Liver (tissue), 9 donors: ENCODE results near the gene TBC1D16. TPM values are rescaled to one million over a fixed set of nuclear protein-coding genes. Genes with fewer than 3 reads are reported as not detected.

Experiments
- DNase-seq: peaks from one replicate; pipeline ENCODE4 v3.0.0-alpha.2; 2017; ENCODE audit warnings: low spot score
- H3K27ac ChIP-seq, 2 donors: one replicate each; pipeline ENCODE4 v1.7.0; 2013; ENCODE audit warnings: inconsistent platforms in 2 of 2, low read length in 2 of 2, control low read depth in 1 of 2, low read depth in 1 of 2, mild to moderate bottlenecking in 1 of 2
- H3K27me3 ChIP-seq, 4 donors: one replicate each; pipeline versions ENCODE4 v1.6.1 to v1.7.0; 2013; ENCODE audit warnings: low read length in 3 of 4, inconsistent platforms in 1 of 4, mild to moderate bottlenecking in 1 of 4, moderate library complexity in 1 of 4; ENCODE audit not compliant: control insufficient read depth in 4 of 4, insufficient read depth in 4 of 4
- H3K36me3 ChIP-seq, 4 donors: one replicate each; pipeline versions ENCODE4 v1.6.1 to v1.7.0; 2013; ENCODE audit warnings: low read length in 3 of 4, mild to moderate bottlenecking in 3 of 4, low read depth in 1 of 4, moderate library complexity in 1 of 4; ENCODE audit not compliant: control insufficient read depth in 4 of 4, insufficient read depth in 3 of 4
- H3K4me1 ChIP-seq, 4 donors: one replicate each; pipeline versions ENCODE4 v1.6.1 to v1.7.0; 2013; ENCODE audit warnings: low read length in 3 of 4, mild to moderate bottlenecking in 3 of 4, moderate library complexity in 1 of 4; ENCODE audit not compliant: control insufficient read depth in 4 of 4, insufficient read depth in 4 of 4
- H3K4me3 ChIP-seq, 3 donors: one replicate each; pipeline versions ENCODE4 v1.6.1 to v1.7.0; 2013; ENCODE audit warnings: low read length in 3 of 3, control low read depth in 1 of 3, low read depth in 1 of 3, mild to moderate bottlenecking in 1 of 3
- H3K9ac ChIP-seq, 2 donors: one replicate each; pipeline ENCODE4 v1.7.0; 2013; ENCODE audit warnings: low read length in 2 of 2, mild to moderate bottlenecking in 2 of 2, moderate library complexity in 2 of 2, control low read depth in 1 of 2, low read depth in 1 of 2
- H3K9me3 ChIP-seq, 4 donors: one replicate each; pipeline versions ENCODE4 v1.6.1 to v1.7.0; 2013; ENCODE audit warnings: low read length in 3 of 4; ENCODE audit not compliant: control insufficient read depth in 4 of 4
- ATF3 ChIP-seq: IDR thresholded peaks from 2 replicates; pipeline ENCODE4 v1.6.1; 2016; ENCODE audit warnings: antibody characterized with exemption
- CTCF ChIP-seq: fragments of 150-350 bp; IDR thresholded peaks from 2 replicates; pipeline ENCODE4 v1.5.1; 2017; ENCODE audit warnings: improper control_type of control experiment, low read depth, low read length; ENCODE audit not compliant: missing input control
- EGR1 ChIP-seq, 2 donors: IDR thresholded peaks; 2 replicates each; pipeline ENCODE4 v1.6.1; 2016 to 2018; ENCODE audit warnings: antibody characterized with exemption in 2 of 2, low read depth in 2 of 2
- FOXA1 ChIP-seq: IDR thresholded peaks from 2 replicates; pipeline ENCODE4 v1.6.1; 2016; ENCODE audit warnings: antibody characterized with exemption
- FOXA2 ChIP-seq: IDR thresholded peaks from 2 replicates; pipeline ENCODE4 v1.6.1; 2016; ENCODE audit warnings: antibody characterized with exemption
- GABPA ChIP-seq, 2 donors: IDR thresholded peaks in 1 of 2; conservative IDR thresholded peaks in 1 of 2; 2 replicates each; pipeline ENCODE4 v1.6.1; 2016; ENCODE audit warnings: antibody characterized with exemption in 2 of 2, mild to moderate bottlenecking in 1 of 2, moderate library complexity in 1 of 2
- HNF4A ChIP-seq, 2 donors: conservative IDR thresholded peaks; 2 replicates each; pipeline ENCODE4 v1.6.1; 2016; ENCODE audit warnings: antibody characterized with exemption in 2 of 2, mild to moderate bottlenecking in 2 of 2
- HNF4G ChIP-seq: IDR thresholded peaks from 2 replicates; pipeline ENCODE4 v1.6.1; 2016; ENCODE audit warnings: antibody characterized with exemption
- JUND ChIP-seq, 2 donors: IDR thresholded peaks; 2 replicates each; pipeline ENCODE4 v1.6.1; 2016; ENCODE audit warnings: antibody characterized with exemption in 2 of 2
- NR2F2 ChIP-seq: IDR thresholded peaks from 2 replicates; pipeline ENCODE4 v1.6.1; 2016; ENCODE audit warnings: antibody characterized with exemption
- RAD21 ChIP-seq, 2 donors: IDR thresholded peaks; 2 replicates each; pipeline ENCODE4 v1.6.1; 2016; ENCODE audit warnings: antibody characterized with exemption in 2 of 2, mild to moderate bottlenecking in 2 of 2
- REST ChIP-seq: IDR thresholded peaks from 2 replicates; pipeline ENCODE4 v1.6.1; 2016; ENCODE audit warnings: antibody characterized with exemption, mild to moderate bottlenecking
- SP1 ChIP-seq: IDR thresholded peaks from 2 replicates; pipeline ENCODE4 v1.6.1; 2018; ENCODE audit warnings: antibody characterized with exemption, mild to moderate bottlenecking
- TAF1 ChIP-seq: conservative IDR thresholded peaks from 2 replicates; pipeline ENCODE4 v1.6.1; 2016; ENCODE audit warnings: antibody characterized with exemption, mild to moderate bottlenecking
- YY1 ChIP-seq: IDR thresholded peaks from 2 replicates; pipeline ENCODE4 v1.6.1; 2016; ENCODE audit warnings: antibody characterized with exemption, mild to moderate bottlenecking
- ZBTB33 ChIP-seq: IDR thresholded peaks from 2 replicates; pipeline ENCODE4 v1.6.1; 2016; ENCODE audit warnings: antibody characterized with exemption
- WGBS: extraction: QIAGEN DNeasy Blood & Tissue Kit; methylation state at CpG from one replicate; pipeline ENCODE4 v1.1.7; 2013; 5-methylcytosine and 5-hydroxymethylcytosine counted together
- polyA plus RNA-seq, 2 donors: library from polyadenylated mRNA; stranded (reverse) in 1 of 2; unstranded in 1 of 2; fragments of 200-250 nt in 1 of 2; fragments of >200 nt in 1 of 2; fragmentation: Nextera tagmentation in 1 of 2; extraction: Ambion mirVana in 1 of 2; gene quantifications; one replicate each; pipeline versions ENCODE4 v1.2.1 to v1.2.3, GENCODE V29; 2013 to 2015
- total RNA-seq, 2 donors: library from RNA; depleted of rRNA; stranded (reverse); fragments of >200 nt; gene quantifications; one replicate each; pipeline ENCODE4 v1.2.3, GENCODE V29; 2014
- donor health status: healthy.
- donor health status: healthy.
- donor health status: healthy.
- donor health status: healthy.
- donor health status: healthy.

Gene TBC1D16
- total and polyA plus RNA-seq, 4 donors = 3.4 to 29.5 (median 4.7) TPM

GRCh38 chr17:79929257-79930061, 106.2 kb downstream of the TBC1D16 start (continued):
- TF ChIP-seq TAF1 = no peak
- TF ChIP-seq GABPA (IDR thresholded peaks at IDR 0.05 in 1 of 2, conservative IDR thresholded peaks at IDR 0.05 in 1 of 2) = no peak
- TF ChIP-seq REST = no peak

GRCh38 chr17:79928502-79929256, 107.0 kb downstream of the TBC1D16 start:
- no peak for DNase-seq
- WGBS = 91% methylated on average over 16 of the region's 16 CpGs
- TF ChIP-seq NR2F2 (no peak), FOXA1 (no peak), ATF3 (no peak), GABPA (IDR thresholded peaks at IDR 0.05 in 1 of 2, conservative IDR thresholded peaks at IDR 0.05 in 1 of 2) (no peak), SP1 (no peak), REST (no peak)
- H3K9ac ChIP-seq = no peak overlapping the region
- no peaks in the 10 kb centered on the region for H3K9me3 ChIP-seq
- H3K36me3 ChIP-seq = no peaks in the 10 kb centered on the region
- H3K4me1 ChIP-seq = peaks cover 3 to 13% (median 10%) of the 10 kb centered on the region in 4 donors
- no peak overlapping the region for H3K4me3 ChIP-seq
- no peaks in the 10 kb centered on the region for H3K27me3 ChIP-seq
- no peak overlapping the region for H3K27ac ChIP-seq

- WGBS = 79% methylated on average over 13 of the region's 13 CpGs
- H3K27me3 ChIP-seq = no peaks in the 10 kb centered on the region
- DNase-seq = no peak
- TF ChIP-seq NR2F2 (no peak), TAF1 (no peak), YY1 (no peak), HNF4G (no peak), RAD21 (IDR thresholded peaks at IDR 0.05) (no peak), JUND (IDR thresholded peaks at IDR 0.05) (no peak), CTCF (no peak), HNF4A (conservative IDR thresholded peaks at IDR 0.05) (no peak), ZBTB33 (no peak), FOXA2 (no peak), EGR1 (IDR thresholded peaks at IDR 0.05; ENCODE audit: low read depth in 2 of 2) (no peak)
Observed at GRCh38 chr17:79927688-79928501, 107.8 kb downstream of the TBC1D16 start.

More at GRCh38 chr17:79927688-79928501, 107.8 kb downstream of the TBC1D16 start:
- Histone ChIP-seq H3K4me3 (no peak overlapping the region), H3K9me3 (no peaks in the 10 kb centered on the region), H3K4me1 (peaks cover 3 to 13% (median 10%) of the 10 kb centered on the region in 4 donors), H3K27ac (no peak overlapping the region), H3K9ac (no peak overlapping the region), H3K36me3 (no peaks in the 10 kb centered on the region)
